Subcutaneous preadipocyte (primary cell): ENCODE results near the gene UBLCP1. TPM values are rescaled to one million over a fixed set of nuclear protein-coding genes. Genes with fewer than 3 reads are reported as not detected.

Experiments
- small RNA-seq: library from RNA; depleted of rRNA; stranded (forward); fragments of <200 nt; gene quantifications from one replicate; pipeline ENCODE3, GENCODE V24; 2012
- total RNA-seq: library from RNA; depleted of rRNA; stranded (reverse); fragments of >200 nt; gene quantifications from 2 replicates; pipeline ENCODE4 v1.2.3, GENCODE V29; 2012

UBLCP1 gene
- 23.1 TPM in 2 replicates for total RNA-seq

GRCh38 chr5:159262859-159263568 lies at the start of gene UBLCP1:
Gene UBLCP1 (plus strand): TSS chr5:159263290. CDS start chr5:159268916, 5,626 bp downstream.

GRCh38 chr5:159330131-159330800 lies 67.2 kb downstream of the UBLCP1 start, which contains the start of gene IL12B:
Gene IL12B (minus strand): TSS chr5:159330487. CDS start chr5:159326782, 3,705 bp downstream.

Small RNA genes within 50 kb of the gene (small RNA-seq; reads per million reads assigned to genes)
- gene RF00263, result not detected
- not detected for gene RNU4ATAC2P

Other genes with a start within 250 kb of the UBLCP1 start
- 32.3 and 34.4 TPM in 2 replicates for gene EBF1, start 163.4 kb upstream of the UBLCP1 start, total RNA-seq
- gene RNF145, start 53.7 kb upstream of the UBLCP1 start, total RNA-seq, result 12.5 and 24.2 TPM in 2 replicates
- under 0.01 TPM in 1 of 2 replicates, not detected in the other for gene IL12B, start 67.2 kb downstream of the UBLCP1 start, total RNA-seq